Muscle of back (tissue), 11 donors: ENCODE data around the gene LINGO1. TPM values are rescaled to one million over a fixed set of nuclear protein-coding genes. Genes with fewer than 3 reads are reported as not detected.
A peak's percentile ranks its signal among the peaks of the same experiment; 100 is the strongest.

Experiments used
- DNase-seq, 3 donors: peaks; one replicate each; pipeline versions ENCODE4 v3.0.0 to v3.0.0-alpha.2; 2013
- polyA plus RNA-seq, 10 donors: library from polyadenylated mRNA; unstranded; fragments of 120-200 nt; gene quantifications; one replicate each; pipeline ENCODE4 v1.2.1, GENCODE V29; 2013; ENCODE audit not compliant: insufficient read length in 10 of 10

The LINGO1 gene
- polyA plus RNA-seq, 10 donors: 6.9 to 15.4 (median 9.5) TPM

DNA sequence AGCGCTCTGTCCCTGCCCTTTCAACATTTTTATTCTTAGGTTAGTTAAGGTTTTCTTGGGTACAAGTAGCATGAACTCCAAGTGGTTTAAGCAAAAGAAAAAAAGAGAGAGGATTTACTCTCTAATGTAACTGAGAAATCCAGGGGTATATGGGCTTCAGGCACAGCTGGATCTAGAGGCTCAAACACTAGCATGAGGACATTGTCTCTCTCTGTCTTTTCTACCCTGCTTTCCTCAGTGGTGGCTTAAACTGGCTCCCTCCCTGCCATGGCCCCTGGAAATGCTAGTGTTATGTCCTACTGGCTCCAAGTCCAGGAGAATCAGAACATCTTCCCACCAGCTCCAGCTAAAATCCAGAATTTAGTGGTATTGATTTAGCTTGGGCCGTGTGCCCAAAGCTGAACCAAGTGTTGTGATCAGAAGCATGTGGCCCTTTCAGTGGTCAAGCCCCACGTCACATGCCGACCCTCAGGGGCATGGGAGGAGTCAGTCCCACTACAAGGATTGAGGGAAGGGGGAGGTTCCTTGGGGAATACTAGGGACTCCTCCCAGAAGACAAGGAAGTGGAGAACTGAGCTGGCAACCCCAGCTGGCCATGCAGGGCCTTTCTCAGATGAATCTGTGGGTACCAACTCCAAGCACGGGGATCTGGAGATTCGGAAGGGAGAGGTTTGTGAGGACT lies 58.0 kb downstream of the LINGO1 start:
- DNase-seq: no peak

DNA sequence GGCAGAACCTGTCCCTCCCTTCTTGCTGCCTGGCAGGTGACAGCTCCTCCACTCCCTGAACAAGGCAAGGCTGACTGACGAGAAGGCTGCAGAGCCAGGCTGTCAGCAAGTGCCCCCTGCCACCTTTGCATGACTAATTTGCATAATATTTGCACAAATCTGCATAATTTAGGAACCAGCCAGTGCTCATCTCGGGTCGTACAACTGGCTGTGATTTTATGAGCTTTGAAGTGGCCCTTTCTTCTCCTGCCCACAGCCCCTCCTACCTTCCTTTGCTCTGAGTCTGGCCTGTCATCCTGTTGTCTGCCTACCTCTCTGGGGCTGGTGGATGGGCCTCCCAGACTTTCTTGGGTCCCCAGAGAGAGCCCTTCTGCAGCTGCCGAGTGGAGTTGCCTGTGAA lies 58.9 kb downstream of the LINGO1 start:
- DNase-seq: no peak

- DNase-seq: no peak
These were observed 60.5 kb downstream of the LINGO1 start for GRCh38 chr15:77572186-77572585.

DNA sequence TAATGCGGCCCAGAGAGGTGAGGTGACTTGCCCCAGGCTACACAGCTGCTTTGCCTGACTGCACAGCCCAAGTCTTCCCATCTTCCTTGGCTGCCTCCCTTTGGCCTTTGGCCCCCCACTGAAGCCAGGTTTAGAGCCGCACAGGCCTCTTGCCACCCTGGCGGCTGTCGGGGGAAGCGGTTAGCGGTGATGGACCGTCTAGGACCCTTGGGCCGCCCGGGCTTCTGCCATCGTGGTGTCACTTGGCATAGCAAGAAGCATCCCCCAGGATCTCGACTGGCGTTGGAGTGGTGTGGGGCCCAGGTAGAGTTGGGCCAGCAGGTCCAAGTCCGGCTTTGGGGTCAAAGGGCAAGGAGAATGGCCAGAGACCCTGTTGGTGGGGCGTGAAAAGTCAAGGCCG lies 61.0 kb downstream of the LINGO1 start:
- no peak for DNase-seq

GRCh38 chr15:77571181-77571580 lies 61.5 kb downstream of the LINGO1 start:
- no peak for DNase-seq

DNA sequence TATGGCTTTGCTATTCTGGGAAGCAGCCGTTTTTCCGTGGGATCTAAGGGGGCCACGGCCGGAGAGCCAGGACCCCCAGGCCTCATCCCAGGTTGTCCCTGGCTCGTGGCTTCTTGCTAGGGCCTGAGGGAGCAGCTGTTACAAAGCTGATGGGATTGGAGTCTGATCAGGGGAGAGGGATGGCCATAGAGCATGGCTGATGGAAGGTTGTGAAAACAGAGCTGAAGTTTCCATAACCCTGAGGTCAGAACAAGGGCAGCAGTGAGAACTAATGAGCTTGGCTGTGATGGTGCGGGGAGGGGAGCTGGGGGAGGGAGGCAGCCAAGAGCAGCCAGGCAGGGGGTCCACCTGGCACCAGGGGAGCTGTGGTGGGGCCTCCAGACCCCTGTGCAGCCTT lies 63.0 kb downstream of the LINGO1 start:
- DNase-seq: peak in 1 of 3 donors; percentile 58

GRCh38 chr15:77568973-77569728 lies 63.6 kb downstream of the LINGO1 start:
- DNase-seq: peak in 2 of 3 donors; percentile 27 to 77

- no peak for DNase-seq
These were observed 64.4 kb downstream of the LINGO1 start for GRCh38 chr15:77568014-77568972.

DNA sequence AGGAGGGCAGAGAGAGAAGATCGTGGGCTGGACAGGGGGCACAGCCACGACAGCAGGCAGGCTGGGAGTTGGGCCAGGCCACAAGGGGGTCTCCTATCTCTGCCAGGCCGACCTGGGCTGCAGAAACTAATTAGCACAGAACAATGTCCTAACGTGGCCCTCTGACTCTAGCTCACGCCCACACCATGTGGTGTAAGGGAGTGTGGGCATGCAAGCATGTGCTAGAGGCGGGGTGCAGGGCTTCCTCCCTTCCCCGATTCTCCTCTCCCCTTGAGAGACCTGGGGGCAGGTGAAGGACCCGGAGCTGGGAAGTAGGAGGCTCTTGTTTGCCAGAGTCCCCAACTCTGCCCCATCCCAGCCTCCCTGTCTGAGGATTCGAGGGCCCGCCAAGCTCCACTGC lies 65.5 kb downstream of the LINGO1 start:
- no peak for DNase-seq

GRCh38 chr15:77566092-77566491 lies 66.6 kb downstream of the LINGO1 start:
- no peak for DNase-seq

DNA sequence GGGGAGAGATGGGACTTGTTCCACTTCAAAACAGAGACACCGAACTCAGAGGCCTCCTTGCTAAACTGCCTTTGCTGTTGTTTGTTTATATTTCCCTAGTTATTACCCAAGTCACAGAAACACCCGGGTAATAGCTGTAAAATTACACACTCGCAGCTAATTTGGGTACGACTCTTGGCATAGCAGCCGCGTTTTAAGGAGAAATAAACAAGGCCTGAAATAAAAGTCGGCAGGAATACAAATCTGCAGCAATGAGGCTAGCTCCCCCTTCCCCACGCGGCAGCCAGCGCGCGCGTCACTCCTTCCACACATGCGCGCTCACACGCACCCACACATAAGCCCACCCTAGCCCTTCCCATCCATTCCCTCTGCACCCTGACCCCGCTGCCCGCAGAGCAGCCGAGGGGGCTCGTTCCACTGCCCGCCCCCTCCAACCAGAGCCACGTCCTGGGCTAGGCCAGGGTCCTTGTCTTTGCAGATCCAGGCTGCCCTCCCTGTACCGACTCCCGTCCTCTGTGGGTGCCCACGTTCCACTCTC lies 67.3 kb downstream of the LINGO1 start:
- no peak for DNase-seq

DNA sequence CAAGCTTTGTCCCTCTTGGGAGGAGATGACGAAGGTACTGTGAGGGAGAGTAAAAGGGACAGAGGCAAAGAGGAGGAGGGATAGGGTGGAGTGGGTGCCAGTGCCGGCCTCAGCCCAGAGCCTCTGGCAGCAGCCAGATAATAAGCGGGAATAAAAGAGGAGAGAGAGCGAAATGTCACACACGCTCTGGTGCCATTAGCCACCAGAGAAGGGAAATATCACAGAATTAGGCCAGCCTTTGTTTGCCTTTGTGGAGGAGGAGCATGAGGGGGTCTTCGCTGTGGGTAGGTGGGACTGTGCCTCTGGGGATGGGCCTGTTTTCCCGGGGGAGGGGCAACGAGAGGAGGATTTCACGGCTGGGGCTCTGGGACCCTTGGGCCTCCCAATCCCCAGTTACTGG lies 67.8 kb downstream of the LINGO1 start:
- DNase-seq: no peak

- DNase-seq: no peak
These were observed 68.4 kb downstream of the LINGO1 start for GRCh38 chr15:77564341-77564740.

DNA sequence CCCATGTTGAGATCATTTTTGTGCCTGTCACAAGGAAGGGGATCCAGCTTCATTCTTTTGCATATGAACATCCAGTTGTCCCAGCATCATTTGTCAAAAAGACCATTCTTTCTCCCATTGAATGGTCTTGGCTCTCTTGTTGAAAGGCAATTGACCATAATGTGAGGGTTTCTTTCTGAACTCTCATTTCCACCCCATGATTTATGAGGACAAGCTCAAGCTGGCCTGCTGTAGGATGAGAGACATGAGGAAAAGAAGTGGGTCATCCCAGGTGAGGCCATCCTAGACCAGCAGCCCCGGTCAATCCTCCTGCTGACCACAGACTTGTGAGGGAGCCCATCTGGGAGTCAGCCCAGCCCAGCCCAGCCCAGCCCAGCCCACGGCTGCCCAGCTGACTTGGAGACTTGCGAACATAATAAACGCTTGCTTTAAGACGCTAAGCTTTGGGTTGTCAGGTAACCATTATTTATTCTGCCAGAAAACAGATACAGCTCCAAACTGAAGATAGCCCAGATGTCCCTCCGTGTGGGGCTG lies 69.0 kb downstream of the LINGO1 start:
- DNase-seq: no peak

Other genes with a start within 250 kb of the LINGO1 start
- gene PEAK1, start 212.8 kb downstream of the LINGO1 start, polyA plus RNA-seq: 10 to 100 TPM; 28.4 to 42.5 (median 37.3) TPM
- gene HMG20A, start 212.0 kb downstream of the LINGO1 start, polyA plus RNA-seq: 10 to 100 TPM; 33.2 to 65.7 (median 48.5) TPM